Neuron (in vitro differentiated cells): ENCODE data around the gene PPP1R1A.
A peak's percentile ranks its signal among the peaks of the same experiment; 100 is the strongest.

Experiments used
- H2AFZ ChIP-seq: one replicate; pipeline ENCODE4 v1.6.1; 2013; ENCODE audit warnings: low read depth, mild to moderate bottlenecking, inconsistent platforms, low read length, moderate library complexity
- H3K27me3 ChIP-seq: one replicate; pipeline ENCODE4 v1.6.1; 2013; ENCODE audit warnings: low read length; ENCODE audit not compliant: insufficient read depth
- H3K36me3 ChIP-seq: one replicate; pipeline ENCODE4 v1.6.1; 2013; ENCODE audit warnings: low read length; ENCODE audit not compliant: insufficient read depth
- H3K4me1 ChIP-seq: one replicate; pipeline ENCODE4 v1.6.1; 2013; ENCODE audit warnings: low read length; ENCODE audit not compliant: insufficient read depth
- H3K4me3 ChIP-seq: 2 replicates; pipeline ENCODE4 v1.5.1; 2013; ENCODE audit warnings: mild to moderate bottlenecking, low read length, moderate library complexity
- H3K9me3 ChIP-seq: one replicate; pipeline ENCODE4 v1.6.1; 2013; ENCODE audit warnings: low read length

PPP1R1A gene

GRCh38 chr12:54579696-54580333 lies 8.6 kb downstream of the PPP1R1A start:
- Histone ChIP-seq H3K4me3 (no peak overlapping the region), H3K36me3 (no peaks in the 10 kb centered on the region), H3K4me1 (peaks cover 5% of the 10 kb centered on the region), H2AFZ (no peak overlapping the region), H3K27me3 (peaks cover 2% of the 10 kb centered on the region), H3K9me3 (no peaks in the 10 kb centered on the region)

- Histone ChIP-seq H3K36me3 (no peaks in the 10 kb centered on the region), H3K4me1 (peaks cover 5% of the 10 kb centered on the region), H3K27me3 (no peaks in the 10 kb centered on the region), H3K4me3 (no peak overlapping the region), H2AFZ (no peak overlapping the region), H3K9me3 (no peaks in the 10 kb centered on the region)
These were observed 9.2 kb downstream of the PPP1R1A start for GRCh38 chr12:54579258-54579657.

- Histone ChIP-seq H3K4me3 (no peak overlapping the region), H3K9me3 (no peaks in the 10 kb centered on the region), H3K4me1 (peaks cover 5% of the 10 kb centered on the region), H3K27me3 (no peaks in the 10 kb centered on the region), H3K36me3 (no peaks in the 10 kb centered on the region), H2AFZ (no peak overlapping the region)
These were observed 9.7 kb downstream of the PPP1R1A start for GRCh38 chr12:54578778-54579177.

GRCh38 chr12:54572881-54573280 lies 15.6 kb downstream of the PPP1R1A start:
- Histone ChIP-seq H3K36me3 (no peaks in the 10 kb centered on the region), H3K4me3 (no peak overlapping the region), H3K27me3 (no peaks in the 10 kb centered on the region), H3K4me1 (peaks cover 14% of the 10 kb centered on the region), H3K9me3 (no peaks in the 10 kb centered on the region), H2AFZ (no peak overlapping the region)

- Histone ChIP-seq H3K9me3 (no peaks in the 10 kb centered on the region), H3K4me3 (no peak overlapping the region)
These were observed 17.0 kb downstream of the PPP1R1A start for GRCh38 chr12:54571193-54572188.

GRCh38 chr12:54569995-54570528 lies 18.4 kb downstream of the PPP1R1A start:
- no peaks in the 10 kb centered on the region for H3K27me3 ChIP-seq
- H3K4me3 ChIP-seq, result no peak overlapping the region
- H3K4me1 ChIP-seq, result peaks cover 33% of the 10 kb centered on the region
- no peak overlapping the region for H2AFZ ChIP-seq
- H3K36me3 ChIP-seq, result no peaks in the 10 kb centered on the region
- no peaks in the 10 kb centered on the region for H3K9me3 ChIP-seq

More at GRCh38 chr12:54571193-54572188, 17.0 kb downstream of the PPP1R1A start:
- peaks cover 18% of the 10 kb centered on the region for H3K4me1 ChIP-seq
- no peaks in the 10 kb centered on the region for H3K27me3 ChIP-seq
- no peaks in the 10 kb centered on the region for H3K36me3 ChIP-seq
- H2AFZ ChIP-seq, result peak overlapping the region; percentile 21

GRCh38 chr12:54569072-54569471 lies 19.4 kb downstream of the PPP1R1A start:
- Histone ChIP-seq H3K27me3 (no peaks in the 10 kb centered on the region), H3K4me1 (peaks cover 37% of the 10 kb centered on the region), H3K36me3 (no peaks in the 10 kb centered on the region), H3K4me3 (no peak overlapping the region), H3K9me3 (no peaks in the 10 kb centered on the region), H2AFZ (no peak overlapping the region)

- Histone ChIP-seq H3K4me3 (no peak overlapping the region), H3K9me3 (no peaks in the 10 kb centered on the region), H2AFZ (no peak overlapping the region), H3K36me3 (no peaks in the 10 kb centered on the region), H3K4me1 (peaks cover 35% of the 10 kb centered on the region), H3K27me3 (peaks cover 3% of the 10 kb centered on the region)
These were observed 21.7 kb downstream of the PPP1R1A start for GRCh38 chr12:54566792-54567191.

- Histone ChIP-seq H3K27me3 (peaks cover 3% of the 10 kb centered on the region), H3K4me1 (peaks cover 28% of the 10 kb centered on the region), H3K36me3 (no peaks in the 10 kb centered on the region), H3K9me3 (no peaks in the 10 kb centered on the region), H2AFZ (peak overlapping the region; percentile 15), H3K4me3 (no peak overlapping the region)
These were observed 22.4 kb downstream of the PPP1R1A start for GRCh38 chr12:54565986-54566544.

- Histone ChIP-seq H3K27me3 (peaks cover 3% of the 10 kb centered on the region), H3K9me3 (no peaks in the 10 kb centered on the region), H3K4me3 (no peak overlapping the region), H3K36me3 (no peaks in the 10 kb centered on the region), H3K4me1 (peaks cover 23% of the 10 kb centered on the region), H2AFZ (peak overlapping the region; percentile 15)
These were observed 23.0 kb downstream of the PPP1R1A start for GRCh38 chr12:54565310-54565985.

- Histone ChIP-seq H2AFZ (no peak overlapping the region), H3K36me3 (no peaks in the 10 kb centered on the region), H3K4me1 (peaks cover 23% of the 10 kb centered on the region), H3K27me3 (peaks cover 3% of the 10 kb centered on the region), H3K4me3 (no peak overlapping the region), H3K9me3 (no peaks in the 10 kb centered on the region)
These were observed 23.7 kb downstream of the PPP1R1A start for GRCh38 chr12:54564768-54565167.

- no peak overlapping the region for H2AFZ ChIP-seq
- peaks cover 3% of the 10 kb centered on the region for H3K27me3 ChIP-seq
- H3K36me3 ChIP-seq, result no peaks in the 10 kb centered on the region
- no peak overlapping the region for H3K4me3 ChIP-seq
- peaks cover 23% of the 10 kb centered on the region for H3K4me1 ChIP-seq
- H3K9me3 ChIP-seq, result no peaks in the 10 kb centered on the region
These were observed 24.7 kb downstream of the PPP1R1A start for GRCh38 chr12:54563787-54564186.
